ENCODE measurements around the gene SYT11.
"Not testable (repeated sequence)": the region's sequence is repeated elsewhere in the genome, so short reads cannot be mapped to it uniquely, and the experiment has no call there.

SYT11 gene

DNA sequence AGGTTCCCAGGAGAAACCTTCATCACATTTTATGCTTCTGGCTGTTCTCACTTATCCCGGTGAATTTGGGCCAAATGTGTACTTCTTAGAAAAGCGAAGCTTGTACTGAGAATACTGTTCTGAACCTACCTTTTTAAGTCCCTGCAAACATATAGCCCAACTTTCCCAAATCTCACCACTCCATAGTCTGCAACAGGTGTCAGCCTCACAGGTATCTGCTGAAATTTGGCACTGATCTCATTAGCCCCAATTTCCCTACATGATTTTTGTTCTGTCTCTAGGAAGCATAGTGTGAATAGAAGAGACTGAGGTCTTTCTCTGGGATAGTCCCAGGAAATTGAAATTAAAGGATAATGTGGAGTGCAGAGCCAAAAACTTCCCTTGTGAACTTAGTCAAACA lies 40.3 kb downstream of the SYT11 start:
- DNase-seq (ENCODE audit: low spot score) = no peak

DNA sequence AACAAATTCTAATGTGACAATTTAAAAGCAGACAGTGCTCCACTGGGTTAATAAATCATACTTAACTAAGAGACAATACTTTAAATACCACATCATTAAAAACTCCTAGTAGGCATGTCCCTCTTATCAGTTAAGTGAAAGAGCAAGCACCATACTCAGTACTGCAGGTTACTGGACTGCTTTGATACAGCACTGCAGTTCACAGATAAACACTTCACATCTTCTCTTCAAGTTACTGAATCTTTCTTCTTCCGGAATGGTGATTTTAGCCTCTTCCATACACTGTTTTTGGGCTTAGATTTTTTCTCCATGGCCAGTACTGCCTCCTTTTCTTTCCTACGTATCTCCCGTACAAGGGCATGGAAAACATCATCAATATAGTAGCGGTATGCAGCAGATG lies 40.8 kb downstream of the SYT11 start:
- DNase-seq (ENCODE audit: low spot score) = peak; percentile 38

DNA sequence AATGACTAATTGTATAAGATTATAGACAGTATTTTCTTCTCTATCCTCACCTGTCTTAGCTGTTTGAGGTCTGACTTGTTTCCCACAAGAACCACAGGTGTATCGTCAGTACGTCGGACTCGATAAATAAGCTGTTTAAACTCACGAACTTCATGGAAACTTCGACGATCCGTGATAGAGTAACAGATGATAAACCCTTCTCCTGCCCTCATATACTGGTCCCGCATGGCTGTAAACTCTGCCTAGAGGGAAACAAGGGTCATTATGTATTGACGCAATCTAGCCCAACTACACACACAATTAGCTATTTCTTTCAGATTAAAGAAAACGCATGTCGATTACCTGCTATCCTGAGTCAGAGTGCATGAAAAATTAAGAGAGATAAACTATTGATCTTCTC lies 44.9 kb downstream of the SYT11 start:
- DNase-seq (ENCODE audit: low spot score) = no peak

DNA sequence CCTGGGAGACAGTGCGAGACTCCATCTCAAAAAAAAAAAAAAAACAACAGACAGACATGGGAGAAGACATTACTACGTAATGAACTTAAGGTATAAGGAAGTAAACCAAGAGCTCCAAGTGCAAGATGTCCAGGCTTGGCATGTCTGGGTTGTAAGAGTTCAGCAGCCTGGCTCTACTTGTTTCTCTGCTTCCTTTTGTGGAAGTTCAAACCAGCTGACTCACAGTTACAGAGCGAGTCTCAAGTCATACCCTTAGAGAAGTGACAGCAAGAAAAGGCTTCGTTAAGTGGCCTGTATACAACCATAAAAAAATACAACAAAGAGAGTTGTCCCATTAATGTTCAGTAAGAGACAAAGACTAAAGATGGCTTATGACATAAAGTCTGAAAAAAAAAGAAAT lies 50.5 kb downstream of the SYT11 start:
- DNase-seq (ENCODE audit: low spot score) = peak; percentile 80

DNA sequence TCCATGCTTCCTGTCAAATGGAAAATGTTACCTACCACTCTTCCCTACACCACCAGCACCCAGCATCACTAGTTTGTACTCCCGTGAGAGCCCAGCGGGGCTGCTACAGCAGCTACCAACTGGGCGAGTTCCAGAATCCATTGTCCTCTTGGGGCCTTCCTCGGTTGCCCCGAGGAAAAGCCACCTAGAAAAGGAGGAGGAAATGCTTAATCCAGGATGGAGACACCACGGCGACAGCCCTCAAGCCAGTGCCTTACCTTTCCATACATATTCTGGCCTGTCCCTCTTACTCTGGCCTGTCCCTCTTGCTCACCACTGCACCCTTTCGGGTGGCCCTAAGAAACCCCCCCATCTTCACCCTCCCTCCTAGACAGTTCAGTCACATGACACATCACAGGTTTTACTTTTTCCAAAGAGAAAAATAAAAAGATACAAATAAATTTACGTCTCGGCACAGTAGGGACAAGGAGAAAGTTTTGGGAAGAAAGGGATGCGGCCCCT lies 51.3 kb downstream of the SYT11 start:
- peak; percentile 74 for DNase-seq (ENCODE audit: low spot score)

DNA sequence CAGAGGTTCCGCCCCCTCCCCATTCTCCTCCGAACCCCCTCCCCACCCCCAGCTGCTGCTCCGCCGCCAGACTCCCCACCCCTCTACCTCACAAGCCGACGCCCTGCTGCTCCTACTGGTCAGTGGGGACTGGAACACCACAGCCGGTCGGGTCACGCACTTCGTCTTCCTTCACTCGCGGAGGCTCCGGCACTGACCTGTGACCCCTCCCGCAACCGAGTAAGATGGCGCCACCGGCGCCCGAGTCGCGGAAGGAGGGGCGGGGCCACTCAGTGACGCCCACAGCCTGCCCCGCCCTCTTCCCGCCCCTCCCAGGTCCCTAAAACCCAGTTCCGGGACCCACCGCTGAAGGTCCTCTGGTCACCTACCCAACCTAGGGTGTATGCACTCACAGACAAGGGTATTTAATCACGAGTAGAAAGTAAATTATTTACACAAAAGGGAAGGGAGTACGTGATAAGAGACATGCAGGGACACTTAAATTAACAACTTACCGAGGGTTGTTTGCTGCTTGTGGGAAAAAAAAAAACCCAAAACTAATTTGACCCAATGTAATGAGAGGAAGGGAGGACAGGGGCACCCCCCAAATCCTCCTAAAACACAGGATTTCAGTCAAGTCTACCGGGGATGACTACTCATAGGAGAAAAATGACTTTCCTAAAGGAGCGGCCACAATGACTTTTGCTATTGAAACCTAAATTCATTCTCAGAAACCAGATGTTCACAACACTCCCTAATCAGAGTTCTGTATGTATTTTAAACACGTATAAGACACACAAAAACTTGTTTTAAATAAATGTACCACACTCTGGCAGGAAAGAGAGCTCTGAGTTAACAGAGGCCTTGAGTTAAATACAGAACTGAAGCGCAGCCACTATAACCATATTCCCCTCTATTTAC lies 52.0 kb downstream of the SYT11 start, which contains the start of gene RIT1:
RIT1 (minus strand) TSS at position 194 of the 900 bp plus-strand sequence. CDS start 588 bp downstream, outside the sequence.
- DNase-seq (ENCODE audit: low spot score) = peak; percentile 90

DNA sequence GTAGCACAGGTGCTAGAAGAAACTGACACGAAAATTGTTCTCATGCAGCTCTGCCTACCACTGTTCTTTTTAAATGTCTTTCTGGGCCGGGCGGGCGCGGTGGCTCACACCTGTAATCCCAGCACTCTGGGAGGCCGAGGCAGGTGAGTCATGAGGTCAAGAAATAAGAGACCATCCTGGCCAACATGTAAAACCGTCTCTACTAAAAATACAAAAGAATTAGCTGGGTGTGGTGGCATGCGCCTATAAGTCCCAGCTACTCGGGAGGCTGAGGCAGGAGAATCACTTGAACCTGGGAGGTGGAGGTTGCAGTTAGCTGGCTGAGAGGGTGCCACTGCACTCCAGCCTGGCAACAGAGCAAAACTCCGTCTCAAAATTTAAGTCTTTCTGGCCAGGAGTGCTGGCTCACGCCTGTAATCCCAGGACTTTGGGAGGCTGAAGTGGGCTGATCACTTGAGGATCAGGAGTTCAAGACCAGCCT lies 52.7 kb downstream of the SYT11 start:
- no peak for DNase-seq (ENCODE audit: low spot score)

DNA sequence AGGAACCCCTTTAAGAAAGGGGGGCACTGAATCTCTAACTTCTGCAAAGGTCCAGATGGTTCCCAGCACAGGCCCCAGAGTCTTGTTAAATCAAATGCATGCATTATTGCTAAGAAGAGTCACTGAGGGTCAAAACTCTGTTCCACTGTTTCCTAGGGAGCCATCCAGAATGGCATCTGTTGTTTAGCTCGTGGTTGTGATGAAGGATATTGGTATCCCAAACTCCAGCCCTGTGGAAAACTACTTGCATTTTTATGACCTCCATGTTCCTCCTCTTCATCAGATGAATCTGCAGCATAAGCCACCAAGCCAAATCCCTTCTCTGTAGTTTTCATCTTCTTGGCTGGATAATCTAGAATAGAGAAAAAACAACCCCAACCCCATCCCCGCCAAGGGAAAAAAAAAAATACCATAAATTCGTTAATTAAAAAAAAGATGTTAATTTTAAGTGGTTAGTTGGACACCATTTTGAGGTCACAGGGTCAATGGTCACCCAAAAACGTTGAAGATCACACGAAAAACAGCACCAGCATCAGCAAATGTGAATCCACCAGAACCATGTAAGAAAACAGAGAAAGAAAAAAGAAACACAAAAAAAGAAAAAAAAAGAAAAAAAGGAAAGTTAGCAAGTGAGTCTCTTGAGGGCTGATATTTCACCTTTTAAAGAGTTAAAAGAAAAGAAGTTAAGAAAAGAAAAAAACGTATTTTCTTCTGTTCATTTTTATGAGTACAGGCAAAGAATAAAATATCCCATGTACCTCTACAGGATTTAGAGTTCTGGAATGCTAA lies 54.8 kb downstream of the SYT11 start:
- DNase-seq (ENCODE audit: low spot score) = no peak

DNA sequence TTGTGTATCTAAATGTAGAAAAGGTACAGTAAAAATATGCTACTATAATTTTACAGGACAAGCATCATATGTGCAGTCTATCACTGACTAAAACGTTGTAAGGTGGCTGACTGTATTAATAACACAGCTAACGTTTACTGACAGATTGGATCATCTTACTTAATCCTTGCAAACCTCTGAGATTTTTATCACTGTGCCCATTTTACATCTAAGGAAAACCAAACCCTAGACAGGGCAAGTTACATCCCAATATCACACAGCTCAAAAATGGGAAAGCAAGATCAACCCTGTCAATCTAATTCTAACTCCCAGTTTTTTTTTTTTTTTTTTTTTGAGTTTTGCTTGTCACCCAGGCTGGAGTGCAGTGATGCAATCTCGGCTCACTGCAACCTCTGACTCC lies 59.3 kb downstream of the SYT11 start:
- DNase-seq (ENCODE audit: low spot score) = no peak

DNA sequence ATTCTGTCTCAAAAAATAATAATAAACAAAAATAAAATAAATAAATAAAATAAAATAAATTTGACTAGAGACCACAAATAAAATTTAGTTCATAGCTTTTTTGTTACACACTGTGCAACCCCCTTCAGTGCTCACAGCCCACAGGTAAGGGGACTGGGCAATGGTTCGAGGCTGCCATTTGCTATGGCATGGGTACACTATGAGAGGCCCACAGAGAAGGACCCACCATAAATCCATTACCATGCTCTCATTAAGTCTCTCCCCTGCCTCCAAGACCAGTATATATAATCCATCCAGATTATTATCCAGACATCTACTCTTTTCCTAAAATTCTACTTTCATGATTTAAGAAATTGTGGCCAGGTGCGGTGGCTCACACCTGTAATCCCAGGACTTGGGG lies 60.4 kb downstream of the SYT11 start:
- no peak for DNase-seq (ENCODE audit: low spot score)

DNA sequence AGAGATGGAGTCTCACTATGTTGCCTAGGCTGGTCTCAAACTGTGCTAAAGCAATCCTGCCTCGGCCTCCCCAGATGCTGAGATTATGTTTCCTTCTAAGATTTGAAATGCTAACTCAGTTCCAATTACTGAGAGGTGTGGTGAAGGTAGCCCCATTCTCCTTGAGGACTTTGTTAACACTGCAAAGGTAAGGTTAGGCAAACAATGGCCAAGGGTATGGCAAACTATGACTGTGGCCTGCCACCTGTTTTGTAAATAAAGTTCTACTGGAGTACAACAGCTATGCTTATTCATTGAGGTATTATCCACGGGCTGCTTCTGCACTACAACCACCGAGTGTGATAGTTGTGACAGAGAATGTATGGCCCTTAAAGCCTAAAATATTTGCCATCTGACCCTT lies 61.4 kb downstream of the SYT11 start:
- no peak for DNase-seq (ENCODE audit: low spot score)

DNA sequence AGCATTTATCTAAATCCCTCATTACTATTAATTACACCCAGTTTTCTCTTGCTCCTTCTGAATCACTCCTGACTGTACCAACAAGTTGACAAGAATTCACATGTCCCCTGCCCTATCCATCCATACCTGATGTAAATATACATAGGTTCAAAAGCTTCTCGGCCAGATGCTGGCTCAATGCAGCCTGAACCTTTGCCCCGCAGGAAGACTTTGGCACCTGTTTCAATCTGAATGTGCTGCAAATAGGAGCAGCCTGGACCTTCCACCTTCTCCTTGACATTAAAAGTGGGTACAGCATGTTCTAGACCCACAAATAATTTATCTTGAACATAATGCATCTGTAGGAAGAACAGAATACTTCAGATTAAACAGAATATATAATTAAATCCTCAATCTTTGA lies 66.1 kb downstream of the SYT11 start:
- DNase-seq (ENCODE audit: low spot score) = no peak

DNA sequence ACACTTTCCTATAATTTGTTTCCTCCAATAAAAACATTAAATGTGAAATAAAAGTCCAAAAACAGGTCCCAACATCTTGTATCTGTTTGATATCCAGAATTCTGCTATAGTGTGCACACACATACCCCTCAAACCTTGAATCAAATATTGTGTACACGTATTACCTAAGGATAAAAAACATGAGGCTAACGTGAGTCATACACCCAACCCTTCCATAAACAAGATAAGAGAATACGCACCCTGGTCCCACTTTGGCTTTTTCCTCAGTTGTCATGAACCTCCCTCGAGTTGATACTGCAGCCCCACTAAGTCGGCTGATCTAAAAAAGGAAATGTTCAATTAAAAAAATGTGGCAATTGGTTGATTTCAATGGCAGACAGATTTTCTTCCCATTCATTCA lies 69.7 kb downstream of the SYT11 start:
- DNase-seq (ENCODE audit: low spot score) = peak; percentile 76

DNA sequence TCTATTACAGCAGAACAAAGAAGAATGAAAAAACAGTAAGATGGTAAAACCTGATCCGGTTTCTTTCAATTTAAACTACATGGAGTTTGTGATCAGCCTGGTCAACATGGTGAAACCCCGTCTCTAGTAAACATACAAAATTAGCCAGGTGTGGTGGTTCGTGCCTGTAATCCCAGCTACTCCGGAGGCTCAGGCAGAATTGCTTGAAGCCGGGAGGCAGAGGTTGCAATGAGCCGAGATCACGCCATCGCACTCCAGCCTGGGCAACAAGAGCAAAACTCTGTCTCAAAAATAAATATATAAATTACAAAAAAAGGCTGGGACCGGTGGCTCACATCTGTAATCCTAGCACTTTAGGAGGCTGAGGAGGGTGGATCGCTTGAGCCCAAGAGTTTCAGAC lies 71.4 kb downstream of the SYT11 start:
- not testable (repeated sequence) for DNase-seq (ENCODE audit: low spot score)

DNA sequence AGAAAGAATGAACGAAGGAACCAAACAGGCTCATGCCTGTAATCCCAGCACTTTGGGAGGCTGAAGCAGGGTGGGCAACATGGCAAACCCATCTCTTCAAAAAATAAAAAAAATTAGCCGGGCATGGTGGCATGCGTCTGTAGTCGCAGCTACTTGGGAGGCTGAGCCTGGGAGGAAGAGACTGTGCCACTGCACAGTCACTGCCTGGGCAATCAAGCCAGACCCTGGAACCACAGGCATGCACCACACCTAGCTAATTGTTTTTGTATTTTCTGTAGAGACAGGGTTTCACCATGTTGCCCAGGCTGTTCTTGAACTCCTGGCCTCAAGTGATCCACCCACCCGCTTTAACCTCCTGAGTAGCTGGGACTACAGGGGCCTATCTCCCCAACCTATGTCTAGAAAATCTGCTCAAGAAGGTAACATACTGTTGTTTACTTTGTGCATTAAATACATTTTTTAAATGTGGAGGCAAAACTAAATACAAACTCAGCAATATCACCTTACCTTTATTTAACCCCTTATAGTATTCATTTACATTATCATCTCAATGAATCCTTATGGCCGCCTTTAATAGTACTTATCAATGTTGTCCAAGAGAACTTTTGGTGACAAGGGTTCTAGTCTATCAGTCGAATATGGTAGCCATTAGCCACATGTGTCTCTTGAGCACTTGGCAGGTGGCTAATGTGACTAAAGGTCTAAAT lies 72.1 kb downstream of the SYT11 start:
- no peak for DNase-seq (ENCODE audit: low spot score)

DNA sequence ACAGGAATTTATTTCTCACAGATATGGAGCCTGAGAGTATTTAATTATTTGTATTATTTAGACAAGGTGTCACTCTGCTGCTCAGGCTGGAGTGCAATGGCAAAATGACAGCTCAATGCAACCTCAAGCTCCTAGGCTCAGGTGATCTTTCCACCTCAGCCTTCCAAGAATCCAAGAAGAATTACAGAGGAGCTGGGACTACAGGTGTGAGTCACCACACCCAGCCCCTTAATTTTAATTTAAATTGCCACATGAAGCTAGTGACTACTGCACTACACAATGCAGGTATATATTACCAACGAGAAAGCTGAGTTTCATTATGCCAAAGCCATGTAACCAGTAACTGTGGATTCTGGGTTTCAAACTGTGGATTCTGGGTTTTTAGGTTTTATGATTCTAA lies 72.7 kb downstream of the SYT11 start:
- DNase-seq (ENCODE audit: low spot score) = no peak

DNA sequence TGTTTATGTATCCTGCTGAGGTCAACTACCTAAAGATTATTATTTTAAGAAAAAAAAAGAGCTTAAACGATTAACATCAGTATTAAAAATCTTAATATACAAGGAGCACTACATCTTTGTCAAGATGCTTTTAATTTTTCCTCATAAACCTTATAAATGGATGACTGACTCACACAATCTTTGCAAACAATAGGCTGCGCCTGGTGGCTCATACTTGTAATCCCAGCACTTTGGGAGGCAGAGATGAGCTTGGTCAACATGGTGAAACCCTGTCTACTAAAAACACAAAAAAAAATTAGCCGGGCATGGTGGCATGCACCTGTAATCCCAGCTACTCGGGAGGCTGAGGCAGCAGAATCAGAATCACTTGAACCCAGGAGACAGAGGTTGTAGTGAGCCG lies 73.1 kb downstream of the SYT11 start:
- DNase-seq (ENCODE audit: low spot score) = no peak

DNA sequence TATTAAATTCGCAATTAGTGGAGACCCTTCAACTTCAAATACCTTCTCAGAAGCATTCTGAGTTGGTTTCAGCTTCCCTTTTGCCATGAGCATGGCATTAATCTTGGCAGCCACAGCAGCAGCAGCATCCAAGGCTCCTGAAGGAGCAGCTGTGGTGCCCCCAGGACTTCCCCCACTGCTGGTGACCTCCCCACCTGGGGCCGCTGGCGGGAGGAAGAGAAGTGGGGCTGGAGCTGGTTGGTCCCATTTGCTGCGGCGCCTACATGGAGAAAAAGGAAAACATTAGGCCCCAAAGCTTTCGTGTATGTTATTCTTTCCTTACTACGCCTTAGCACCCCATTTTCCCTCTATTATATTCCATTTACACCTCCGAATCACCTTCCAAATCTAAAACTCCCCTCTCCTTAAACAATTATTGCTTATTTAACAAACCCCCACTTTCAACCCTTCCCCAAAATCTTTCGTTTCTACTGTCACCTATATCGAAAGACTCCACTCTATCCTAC lies 74.3 kb downstream of the SYT11 start:
- peak; percentile 28 for DNase-seq (ENCODE audit: low spot score)

DNA sequence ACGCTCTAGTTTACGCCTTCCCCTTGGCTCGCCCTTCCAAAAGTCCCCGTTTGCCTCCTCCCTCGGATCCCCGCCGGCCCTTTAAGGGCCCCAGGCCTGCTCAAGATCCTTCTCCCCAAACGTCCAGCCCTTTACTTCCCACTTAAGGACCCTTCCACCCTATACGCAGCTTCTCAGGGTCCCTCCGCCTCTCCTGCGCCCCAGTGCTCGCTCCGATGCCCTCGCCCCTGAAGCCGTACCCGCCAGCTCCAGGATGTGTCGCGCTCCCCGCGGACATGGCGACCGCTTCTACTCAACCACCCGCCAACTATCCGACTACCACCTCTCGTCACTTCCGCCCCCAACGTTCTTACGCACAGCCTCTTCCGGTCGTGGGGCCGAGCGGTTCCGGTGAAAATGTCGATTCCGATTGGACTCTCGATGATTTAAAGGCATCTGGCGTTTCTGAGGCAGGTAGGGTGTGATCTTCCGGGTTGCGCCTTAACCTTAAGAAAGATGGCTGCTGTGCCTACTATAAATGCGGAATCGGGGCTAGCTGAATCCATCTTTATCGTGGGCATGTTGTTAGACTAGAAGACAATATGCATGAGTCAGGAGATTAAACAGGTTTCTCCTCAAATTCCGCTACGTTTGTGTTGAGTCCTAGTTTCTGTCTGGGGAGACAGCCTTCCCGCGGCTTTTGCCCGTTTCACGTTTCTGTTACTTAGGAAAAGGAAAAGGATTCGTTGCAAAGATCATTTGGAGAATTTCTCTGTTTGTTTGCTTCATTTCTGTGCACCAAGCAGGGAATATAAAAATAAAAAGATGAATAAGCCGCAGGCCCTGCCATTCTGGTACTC lies 74.9 kb downstream of the SYT11 start, which contains the start of gene KHDC4:
KHDC4 (minus strand) TSS at position 317 of the 839 bp plus-strand sequence; CDS start at position 277, 40 bp downstream.
- DNase-seq (ENCODE audit: low spot score) = peak; percentile 97

All from hematopoietic multipotent progenitor cell treated with erythropoietin and hydrocortisone succinate and interleukin-3 and kit ligand, for 17 days (in vitro differentiated cells).